ENCODE results near the gene VAMP2.

Gene VAMP2

GRCh38 chr17:8125947-8126490 is 36.7 kb downstream of the VAMP2 start:
- H3K9me2 ChIP-seq (replicated peaks; ENCODE audit: low read depth, low read length), result no peaks in the 10 kb centered on the region
- peak overlapping the region; percentile 93 for H3K4me2 ChIP-seq (ENCODE audit: low read depth, low read length, poor library complexity, severe bottlenecking)
- no peaks in the 10 kb centered on the region for H3K9me3 ChIP-seq (ENCODE audit: insufficient read depth, low read depth, low read length)
- TF ChIP-seq EZH2phosphoT487 (IDR thresholded peaks at IDR 0.05; ENCODE audit: borderline replicate concordance) (no peak), CTCF (conservative IDR thresholded peaks at IDR 0.05; ENCODE audit: low read length) (no peak)
- H3K27me3 ChIP-seq (ENCODE audit: insufficient read depth, low read length, poor library complexity, severe bottlenecking), result peaks cover 7% of the 10 kb centered on the region
- peak overlapping the region; percentile 76 for H3K9ac ChIP-seq (ENCODE audit: low read depth, low read length, poor library complexity, severe bottlenecking)
- H3K79me2 ChIP-seq (ENCODE audit: insufficient read depth, low read length), result no peaks in the 10 kb centered on the region
- H2AFZ ChIP-seq (ENCODE audit: low read length), result peak overlapping the region; percentile 95
- H3F3A ChIP-seq (ENCODE audit: low read depth), result no peaks in the 10 kb centered on the region
- peaks cover 39% of the 10 kb centered on the region for H3K4me1 ChIP-seq (ENCODE audit: insufficient read depth, low read length, poor library complexity, severe bottlenecking)
- H3K36me3 ChIP-seq (ENCODE audit: insufficient read depth, low read length), result no peaks in the 10 kb centered on the region
- no peaks in the 10 kb centered on the region for H4K20me1 ChIP-seq (ENCODE audit: insufficient read depth, low read length, poor library complexity, severe bottlenecking)
- peak overlapping the region; percentile 91 for H3K4me3 ChIP-seq (ENCODE audit: low read length, poor library complexity, severe bottlenecking)

GRCh38 chr17:8125154-8125946 is 37.4 kb downstream of the VAMP2 start:
- peaks cover 7% of the 10 kb centered on the region for H3K27me3 ChIP-seq (ENCODE audit: insufficient read depth, low read length, poor library complexity, severe bottlenecking)
- H4K20me1 ChIP-seq (ENCODE audit: insufficient read depth, low read length, poor library complexity, severe bottlenecking), result no peaks in the 10 kb centered on the region
- H3K79me2 ChIP-seq (ENCODE audit: insufficient read depth, low read length), result no peaks in the 10 kb centered on the region
- H3K4me1 ChIP-seq (ENCODE audit: insufficient read depth, low read length, poor library complexity, severe bottlenecking), result peaks cover 44% of the 10 kb centered on the region
- peak overlapping the region; percentile 95 for H2AFZ ChIP-seq (ENCODE audit: low read length)
- no peaks in the 10 kb centered on the region for H3K9me2 ChIP-seq (replicated peaks; ENCODE audit: low read depth, low read length)
- peak overlapping the region; percentile 91 for H3K4me3 ChIP-seq (ENCODE audit: low read length, poor library complexity, severe bottlenecking)
- H3K9me3 ChIP-seq (ENCODE audit: insufficient read depth, low read depth, low read length), result no peaks in the 10 kb centered on the region
- TF ChIP-seq EZH2phosphoT487 (IDR thresholded peaks at IDR 0.05; ENCODE audit: borderline replicate concordance) (no peak), CTCF (conservative IDR thresholded peaks at IDR 0.05; ENCODE audit: low read length) (no peak)
- peak overlapping the region; percentile 76 for H3K9ac ChIP-seq (ENCODE audit: low read depth, low read length, poor library complexity, severe bottlenecking)
- peak overlapping the region; percentile 93 for H3K4me2 ChIP-seq (ENCODE audit: low read depth, low read length, poor library complexity, severe bottlenecking)
- no peaks in the 10 kb centered on the region for H3K36me3 ChIP-seq (ENCODE audit: insufficient read depth, low read length)
- H3F3A ChIP-seq (ENCODE audit: low read depth), result peaks cover 4% of the 10 kb centered on the region

- peak overlapping the region; percentile 93 for H3K4me2 ChIP-seq (ENCODE audit: low read depth, low read length, poor library complexity, severe bottlenecking)
- peak overlapping the region; percentile 76 for H3K9ac ChIP-seq (ENCODE audit: low read depth, low read length, poor library complexity, severe bottlenecking)
- H3K9me3 ChIP-seq (ENCODE audit: insufficient read depth, low read depth, low read length), result no peaks in the 10 kb centered on the region
- H3K36me3 ChIP-seq (ENCODE audit: insufficient read depth, low read length), result no peaks in the 10 kb centered on the region
- H3K4me1 ChIP-seq (ENCODE audit: insufficient read depth, low read length, poor library complexity, severe bottlenecking), result peaks cover 49% of the 10 kb centered on the region
- peaks cover 10% of the 10 kb centered on the region for H3F3A ChIP-seq (ENCODE audit: low read depth)
- TF ChIP-seq EZH2phosphoT487 (IDR thresholded peaks at IDR 0.05; ENCODE audit: borderline replicate concordance) (no peak), CTCF (conservative IDR thresholded peaks at IDR 0.05; ENCODE audit: low read length) (no peak)
- no peaks in the 10 kb centered on the region for H3K9me2 ChIP-seq (replicated peaks; ENCODE audit: low read depth, low read length)
- peak overlapping the region; percentile 91 for H3K4me3 ChIP-seq (ENCODE audit: low read length, poor library complexity, severe bottlenecking)
- no peaks in the 10 kb centered on the region for H4K20me1 ChIP-seq (ENCODE audit: insufficient read depth, low read length, poor library complexity, severe bottlenecking)
- H3K27me3 ChIP-seq (ENCODE audit: insufficient read depth, low read length, poor library complexity, severe bottlenecking), result peaks cover 7% of the 10 kb centered on the region
- no peaks in the 10 kb centered on the region for H3K79me2 ChIP-seq (ENCODE audit: insufficient read depth, low read length)
- peak overlapping the region; percentile 40; the same call in 1 of the 2 replicates for H2AFZ ChIP-seq (ENCODE audit: low read length)
Measured at GRCh38 chr17:8124350-8125153, 38.2 kb downstream of the VAMP2 start.

Measured in Loucy (cell line).